GM19463 (cell line): ENCODE measurements around the gene UBL4A.

Experiments used
- ATAC-seq: cut with Tn5 transposase; IDR thresholded peaks from one replicate; pipeline ENCODE4 v1.9.1; 2021; ENCODE audit warnings: mild to moderate bottlenecking, moderate library complexity; ENCODE audit not compliant: unreplicated experiment

Gene UBL4A

GRCh38 chrX:154464806-154465365, 21.5 kb downstream of the UBL4A start:
- ATAC-seq: no peak

GRCh38 chrX:154463611-154464220, 22.7 kb downstream of the UBL4A start:
- no peak for ATAC-seq

GRCh38 chrX:154462396-154462795, 24.0 kb downstream of the UBL4A start:
- no peak for ATAC-seq

- ATAC-seq: no peak
These were observed 26.1 kb downstream of the UBL4A start for GRCh38 chrX:154460326-154460725.

- no peak for ATAC-seq
These were observed 26.6 kb downstream of the UBL4A start for GRCh38 chrX:154459832-154460231.

- ATAC-seq: no peak
These were observed 27.2 kb downstream of the UBL4A start for GRCh38 chrX:154458954-154459778.

GRCh38 chrX:154458116-154458953, 28.1 kb downstream of the UBL4A start, which contains the start of gene PLXNA3:
Gene PLXNA3, plus strand, starts transcription at chrX:154458281. Its CDS starts 1,903 bp downstream, at chrX:154460184.
- peak; percentile 65 for ATAC-seq

- ATAC-seq: peak; percentile 60
These were observed 28.8 kb downstream of the UBL4A start for GRCh38 chrX:154457491-154458115.

- no peak for ATAC-seq
These were observed 33.6 kb downstream of the UBL4A start for GRCh38 chrX:154452823-154453222.

- no peak for ATAC-seq
These were observed 36.1 kb downstream of the UBL4A start for GRCh38 chrX:154450312-154450711.

GRCh38 chrX:154449618-154450017, 36.8 kb downstream of the UBL4A start:
- ATAC-seq: no peak

- no peak for ATAC-seq
These were observed 37.9 kb downstream of the UBL4A start for GRCh38 chrX:154448484-154448883.

- ATAC-seq: no peak
These were observed 40.0 kb downstream of the UBL4A start for GRCh38 chrX:154446430-154446829.

GRCh38 chrX:154445776-154446175, 40.6 kb downstream of the UBL4A start:
- ATAC-seq: no peak

GRCh38 chrX:154444755-154445246, 41.6 kb downstream of the UBL4A start:
- no peak for ATAC-seq

- ATAC-seq: peak; percentile 86
These were observed 42.2 kb downstream of the UBL4A start, which contains the start of gene FAM50A for GRCh38 chrX:154443992-154444754. Gene FAM50A, plus strand, starts transcription at chrX:154444141. Its CDS starts 95 bp downstream, at chrX:154444236.

GRCh38 chrX:154443479-154443910, 42.9 kb downstream of the UBL4A start:
- ATAC-seq: no peak

- no peak for ATAC-seq
These were observed 44.3 kb downstream of the UBL4A start for GRCh38 chrX:154441984-154442707.

GRCh38 chrX:154441564-154441963, 44.9 kb downstream of the UBL4A start:
- no peak for ATAC-seq
